K562 (cell line): ENCODE measurements around the gene NMT1. TPM values are rescaled to one million over a fixed set of nuclear protein-coding genes. Genes with fewer than 3 reads are reported as not detected.

Experiments
- ARNT ChIP-seq, 2 experiments: fragments of 450-650 bp; IDR thresholded peaks; 2 replicates each; pipeline ENCODE4 v1.6.1; 2016; ENCODE audit warnings: mild to moderate bottlenecking in 1 of 2
- CHD2 ChIP-seq: IDR thresholded peaks from 2 replicates; pipeline ENCODE4 v1.6.1; 2011; ENCODE audit warnings: low read depth, low read length
- E4F1 ChIP-seq: fragments of 250-450 bp; sonication (Bioruptor Pico); IDR thresholded peaks from 2 replicates; pipeline ENCODE4 v1.5.0; 2021; ENCODE audit warnings: mild to moderate bottlenecking, borderline replicate concordance
- FOXJ2 ChIP-seq: fragments of 200-800 bp; sonication (Bioruptor generic); IDR thresholded peaks from 2 replicates; pipeline ENCODE4 v1.6.1; 2016; ENCODE audit warnings: missing genetic modification characterization, missing compliant biosample characterization
- HDAC8 ChIP-seq: fragments of 450-650 bp; IDR thresholded peaks from 2 replicates; pipeline ENCODE4 v1.6.1; 2016; ENCODE audit warnings: mild to moderate bottlenecking, missing genetic modification characterization, moderate library complexity, missing compliant biosample characterization
- KAT8 ChIP-seq: fragments of 450-650 bp; IDR thresholded peaks from 2 replicates; pipeline ENCODE4 v1.6.1; 2016; ENCODE audit warnings: low read depth, mild to moderate bottlenecking
- LARP7 ChIP-seq: fragments of 450-650 bp; IDR thresholded peaks from 2 replicates; pipeline ENCODE4 v1.6.1; 2016
- NEUROD1 ChIP-seq: fragments of 150-350 bp; IDR thresholded peaks from 2 replicates; pipeline ENCODE4 v1.6.1; 2014; ENCODE audit warnings: borderline replicate concordance, low read length, low read depth; ENCODE audit not compliant: partially characterized antibody
- NFRKB ChIP-seq: fragments of 450-650 bp; IDR thresholded peaks from 2 replicates; pipeline ENCODE4 v1.6.1; 2016; ENCODE audit warnings: low read depth
- RBFOX2 ChIP-seq: fragments of 200-400 bp; formaldehyde crosslinking; IDR thresholded peaks from 2 replicates; pipeline ENCODE4 v1.6.1; 2017; ENCODE audit warnings: low read depth, mild to moderate bottlenecking, low read length, moderate library complexity
- SP2 ChIP-seq: IDR thresholded peaks from 2 replicates; pipeline ENCODE4 v1.6.1; 2011; ENCODE audit warnings: mild to moderate bottlenecking, low read depth, low read length, moderate library complexity; ENCODE audit not compliant: poor library complexity, severe bottlenecking; ENCODE audit errors: extremely low read depth
- TBL1XR1 ChIP-seq, 2 experiments: IDR thresholded peaks; 2 replicates each; pipeline ENCODE4 v1.6.1; 2012; ENCODE audit warnings: improper control_type of control experiment in 2 of 2, low read length in 2 of 2, mild to moderate bottlenecking in 1 of 2
- TCFL5 ChIP-seq: fragments of 250-450 bp; sonication (Bioruptor Pico); conservative IDR thresholded peaks from 2 replicates; pipeline ENCODE4 v1.6.1; 2021; ENCODE audit warnings: mild to moderate bottlenecking, moderate library complexity, matching md5 sums
- THRA ChIP-seq: fragments of 450-650 bp; IDR thresholded peaks from 2 replicates; pipeline ENCODE4 v1.6.1; 2017; ENCODE audit warnings: mild to moderate bottlenecking, moderate library complexity
- TRIM24 ChIP-seq, 2 experiments: fragments of 450-650 bp; IDR thresholded peaks; 2 replicates each; pipeline ENCODE4 v1.6.1; 2016
- ZNF12 ChIP-seq: sonication (generic); formaldehyde crosslinking; IDR thresholded peaks from 2 replicates; pipeline ENCODE4 v1.4.0; 2020; ENCODE audit warnings: mild to moderate bottlenecking, missing genetic modification reagents
- ZNF512 ChIP-seq: IDR thresholded peaks from 2 replicates; pipeline ENCODE4 v1.6.1; 2016; ENCODE audit warnings: missing genetic modification characterization, missing compliant biosample characterization
- ZNF561 ChIP-seq: fragments of 450-650 bp; formaldehyde crosslinking; conservative IDR thresholded peaks from 2 replicates; pipeline ENCODE4 v1.4.0; 2020; ENCODE audit warnings: mild to moderate bottlenecking, moderate library complexity
- ZZZ3 ChIP-seq: fragments of 450-650 bp; IDR thresholded peaks from 2 replicates; pipeline ENCODE4 v1.6.1; 2016; ENCODE audit warnings: antibody characterized with exemption, mild to moderate bottlenecking, moderate library complexity
- polyA plus RNA-seq, 8 experiments: library from polyadenylated mRNA; depleted of rRNA in 4 of 8; stranded (reverse) in 5 of 8; unstranded in 3 of 8; fragments of >200 nt; fragmentation: Nextera tagmentation in 2 of 8; fragmentation: Illumina TruSeq in 1 of 8; extraction: Ambion mirVana in 2 of 8; extraction: Trizol in 1 of 8; gene quantifications; 2 replicates each; pipeline versions ENCODE4 v1.2.1 to v1.2.3, GENCODE V29; 2011 to 2014; ENCODE audit warnings: inconsistent platforms in 1 of 8, missing spikeins in 1 of 8
- total RNA-seq, 7 experiments: library from RNA; depleted of rRNA in 6 of 7; stranded (reverse); fragments of >200 nt in 6 of 7; fragmentation: Illumina TruSeq in 2 of 7; extraction: Trizol in 2 of 7; gene quantifications; 2 replicates each; pipeline versions ENCODE4 v1.2.1 to v1.2.3, GENCODE V29; 2011 to 2021; ENCODE audit warnings: low replicate concordance in 1 of 7

NMT1 gene
- total and polyA plus RNA-seq, 9 of the 15 experiments (the other 6 are each of a cell fraction or from before 2014, with no cell fraction given) = 86.7 to 569 (median 213) TPM

GRCh38 chr17:45135192-45135977 lies 74.3 kb downstream of the NMT1 start, which contains the start of gene ACBD4 (continued):
- TF ChIP-seq E4F1 (CRISPR knock-in tag) = no peak
- peak; percentile 19 to 88; a peak in 2 of 4 replicates for TF ChIP-seq ARNT (IDR thresholded peaks at IDR 0.05)
- no peak for TF ChIP-seq NFRKB
- TF ChIP-seq CHD2 = peak; percentile 30; the same call in 1 of the 2 replicates
- no peak for TF ChIP-seq ZZZ3
- no peak for TF ChIP-seq ZNF561
- peak; percentile 64; the same call in 1 of the 2 replicates for TF ChIP-seq ZNF12
- TF ChIP-seq LARP7 = no peak
- no peak for TF ChIP-seq KAT8
- TF ChIP-seq FOXJ2 (tag) = no peak
- TF ChIP-seq SP2 = no peak
- TF ChIP-seq NEUROD1 = peak; percentile 42
- TF ChIP-seq TCFL5 (CRISPR knock-in tag) = no peak
- 0 out of 2 replicates have a peak, but pooled peaks have one; percentile 11 for TF ChIP-seq HDAC8 (tag)
- peak; percentile 71 for TF ChIP-seq RBFOX2
- peak; percentile 76 to 87 for TF ChIP-seq TRIM24 (IDR thresholded peaks at IDR 0.05)
- no peak for TF ChIP-seq ZNF512 (tag)
- TF ChIP-seq THRA = no peak
- TF ChIP-seq TBL1XR1 (IDR thresholded peaks at IDR 0.05; ENCODE audit: low read length in 2 of 2) = peak in 1 of 2 experiments; percentile 68; a peak in 2 of 4 replicates
